GM21360 (cell line): ENCODE data around the gene TMEM271.
"Not testable (repeated sequence)": the region's sequence is repeated elsewhere in the genome, so short reads cannot be mapped to it uniquely, and the experiment has no call there.

Experiments
- ATAC-seq: cut with Tn5 transposase; IDR thresholded peaks from one replicate; pipeline ENCODE4 v1.9.1; 2021; ENCODE audit warnings: mild to moderate bottlenecking, moderate library complexity; ENCODE audit not compliant: unreplicated experiment

The TMEM271 gene

DNA sequence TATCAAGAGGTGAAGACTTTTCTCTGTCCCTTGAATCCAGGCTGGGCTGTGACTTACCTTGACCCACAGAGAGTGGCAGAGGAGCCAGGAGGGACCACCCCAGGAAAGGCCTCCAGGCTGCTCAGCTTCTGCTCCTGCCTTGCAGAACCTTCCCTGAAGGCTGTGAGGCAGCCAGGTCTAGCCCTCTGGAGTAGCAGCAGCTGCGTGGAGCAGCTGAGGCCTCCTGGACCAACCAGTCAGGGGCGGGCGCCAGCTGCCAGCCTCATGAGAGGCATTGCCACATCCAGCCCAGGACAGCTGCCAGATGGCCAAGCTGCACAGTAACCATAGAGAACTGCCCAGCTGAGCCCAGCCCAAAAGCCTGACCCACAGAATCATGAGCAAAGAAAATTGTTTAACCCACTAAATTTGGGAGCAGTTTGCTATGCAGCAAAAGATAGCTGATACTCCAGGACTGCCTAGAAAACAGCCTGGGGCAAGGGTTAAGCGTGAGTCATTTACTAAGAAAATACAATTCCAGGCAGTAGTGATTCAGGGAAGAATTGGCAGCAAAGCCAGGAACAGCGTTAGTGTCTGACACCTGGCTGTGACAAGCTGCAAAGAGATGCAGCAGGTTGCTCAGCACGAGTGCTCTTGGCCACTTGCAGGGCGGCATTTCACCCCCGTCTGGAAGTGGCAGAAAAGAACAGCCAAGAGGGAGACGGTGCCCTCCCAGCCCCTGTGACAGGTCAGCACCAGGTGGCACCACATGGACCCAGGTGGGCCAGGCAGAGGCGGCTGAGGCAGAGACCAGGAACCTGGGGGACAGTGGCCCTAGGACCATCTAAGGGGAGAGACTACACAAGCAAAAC, 34.5 kb upstream of the TMEM271 start:
- no peak for ATAC-seq

DNA sequence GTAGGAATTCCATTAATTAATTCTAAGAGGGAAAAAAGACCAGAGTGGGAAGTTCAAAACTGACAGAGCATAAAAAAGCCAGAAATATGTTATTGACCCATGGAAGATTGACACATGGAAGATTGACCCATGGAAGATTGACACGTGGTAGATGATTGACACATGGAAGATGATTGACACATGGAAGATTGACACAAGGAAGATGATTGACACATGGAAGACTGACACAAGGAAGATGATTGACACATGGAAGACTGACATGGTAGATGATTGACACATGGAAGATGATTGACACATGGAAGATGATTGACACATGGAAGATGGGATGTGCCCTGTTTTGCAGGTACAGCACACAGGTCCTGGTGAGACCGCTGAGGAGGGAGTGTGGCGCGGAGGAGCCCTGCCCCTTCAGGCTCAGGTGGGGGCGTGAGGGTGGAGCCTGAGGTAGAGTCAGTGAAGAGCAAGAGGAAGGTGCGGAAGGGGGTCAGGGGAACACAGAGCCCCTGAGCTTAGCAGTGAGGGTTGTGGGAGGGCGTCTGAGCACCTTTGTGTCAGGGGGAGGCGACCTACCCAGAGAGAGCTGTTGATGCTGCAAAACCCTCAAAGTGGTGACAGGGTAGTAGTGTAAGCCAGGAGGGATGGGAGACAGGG, 33.4 kb upstream of the TMEM271 start:
- ATAC-seq = no peak

DNA sequence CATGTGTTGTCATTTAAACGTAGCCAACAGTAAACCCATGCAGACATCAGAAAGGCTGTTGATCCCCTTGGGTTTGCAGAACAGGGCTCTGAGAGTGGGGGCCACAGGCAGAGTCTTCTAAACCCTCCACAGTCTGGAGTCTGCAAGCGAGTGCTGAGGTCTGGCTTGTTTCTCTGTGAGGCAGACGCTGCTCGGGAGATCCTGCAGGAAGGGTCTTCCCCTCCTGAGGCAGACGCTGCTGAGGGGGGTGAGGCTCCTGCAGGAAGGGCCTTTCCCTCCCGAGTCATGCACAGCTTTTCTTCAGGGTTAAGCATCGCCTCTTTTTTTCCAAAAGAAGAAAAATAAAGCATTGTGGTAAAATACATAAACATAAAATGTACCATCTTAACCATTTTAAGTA, 32.1 kb upstream of the TMEM271 start:
- no peak for ATAC-seq

DNA sequence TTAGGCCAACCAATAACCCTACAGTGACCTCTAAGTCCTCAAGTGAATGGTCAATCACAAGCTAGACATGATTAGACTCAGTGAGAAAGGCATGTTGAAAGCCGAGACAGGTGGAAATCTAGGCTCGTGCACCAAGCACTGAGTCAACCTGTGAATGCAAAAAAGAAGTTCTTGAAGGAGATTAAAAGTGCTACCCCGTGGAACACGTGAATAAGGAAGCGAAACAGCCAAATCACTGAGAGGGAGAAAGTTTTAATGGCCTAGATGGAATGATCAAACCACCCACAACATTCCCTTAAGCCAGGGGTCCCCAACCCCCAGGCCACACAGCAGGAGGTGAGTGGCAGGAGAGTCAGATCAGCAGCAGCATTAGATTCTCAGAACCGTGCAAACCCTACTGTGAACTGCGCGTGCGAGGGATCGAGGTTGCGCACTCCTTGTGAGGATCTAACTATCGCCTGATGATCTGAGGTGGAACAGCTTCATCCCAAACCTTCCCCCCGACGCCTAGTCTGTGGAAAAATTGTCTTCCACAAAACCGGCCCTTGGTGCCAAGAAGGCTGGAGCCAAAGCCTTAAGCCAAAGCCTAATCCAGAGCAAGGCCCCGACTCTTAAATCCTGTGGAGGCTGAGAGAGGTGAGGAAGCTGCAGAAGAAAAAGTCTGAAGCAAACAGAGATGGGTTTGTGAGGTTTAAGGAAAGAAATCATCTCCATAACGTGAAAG, 29.8 kb upstream of the TMEM271 start:
- ATAC-seq = no peak

DNA sequence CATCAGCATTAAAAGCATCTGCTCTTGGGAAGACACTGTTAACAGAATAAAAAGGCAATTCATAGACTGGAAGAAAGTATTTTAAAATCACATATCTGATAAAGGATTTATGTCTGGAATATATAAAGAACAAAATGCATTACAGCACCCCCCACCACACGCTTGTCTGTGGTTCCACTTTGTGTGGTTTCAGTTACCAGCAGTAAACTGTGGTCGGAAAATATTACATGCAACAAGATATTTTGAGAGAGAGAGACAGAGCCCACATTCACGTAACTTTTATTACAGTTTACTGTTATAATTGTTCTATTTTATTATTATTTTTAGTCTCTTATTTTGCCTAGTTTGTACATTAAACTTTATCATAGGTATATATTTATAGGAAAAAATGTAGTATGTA, 28.0 kb upstream of the TMEM271 start:
- ATAC-seq = no peak

DNA sequence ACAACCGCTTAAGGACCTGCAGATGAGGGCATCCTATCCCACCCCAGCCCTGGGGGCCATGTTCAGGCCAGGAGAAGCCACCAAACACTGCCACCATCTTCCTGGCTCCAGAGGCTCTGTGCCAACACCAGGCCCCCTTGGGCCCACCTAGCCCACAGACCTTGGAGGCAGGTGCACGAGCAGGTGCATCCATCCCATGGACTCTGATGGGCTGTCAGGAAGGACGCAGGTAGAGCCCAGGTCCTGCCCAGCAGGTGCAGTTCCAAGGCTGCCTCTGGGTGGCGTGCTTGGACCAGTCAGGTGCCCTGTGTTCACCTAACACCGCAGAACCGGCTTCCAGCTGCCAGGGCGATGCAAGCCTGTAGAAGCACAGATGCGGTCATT, 26.5 kb upstream of the TMEM271 start:
- no peak for ATAC-seq

DNA sequence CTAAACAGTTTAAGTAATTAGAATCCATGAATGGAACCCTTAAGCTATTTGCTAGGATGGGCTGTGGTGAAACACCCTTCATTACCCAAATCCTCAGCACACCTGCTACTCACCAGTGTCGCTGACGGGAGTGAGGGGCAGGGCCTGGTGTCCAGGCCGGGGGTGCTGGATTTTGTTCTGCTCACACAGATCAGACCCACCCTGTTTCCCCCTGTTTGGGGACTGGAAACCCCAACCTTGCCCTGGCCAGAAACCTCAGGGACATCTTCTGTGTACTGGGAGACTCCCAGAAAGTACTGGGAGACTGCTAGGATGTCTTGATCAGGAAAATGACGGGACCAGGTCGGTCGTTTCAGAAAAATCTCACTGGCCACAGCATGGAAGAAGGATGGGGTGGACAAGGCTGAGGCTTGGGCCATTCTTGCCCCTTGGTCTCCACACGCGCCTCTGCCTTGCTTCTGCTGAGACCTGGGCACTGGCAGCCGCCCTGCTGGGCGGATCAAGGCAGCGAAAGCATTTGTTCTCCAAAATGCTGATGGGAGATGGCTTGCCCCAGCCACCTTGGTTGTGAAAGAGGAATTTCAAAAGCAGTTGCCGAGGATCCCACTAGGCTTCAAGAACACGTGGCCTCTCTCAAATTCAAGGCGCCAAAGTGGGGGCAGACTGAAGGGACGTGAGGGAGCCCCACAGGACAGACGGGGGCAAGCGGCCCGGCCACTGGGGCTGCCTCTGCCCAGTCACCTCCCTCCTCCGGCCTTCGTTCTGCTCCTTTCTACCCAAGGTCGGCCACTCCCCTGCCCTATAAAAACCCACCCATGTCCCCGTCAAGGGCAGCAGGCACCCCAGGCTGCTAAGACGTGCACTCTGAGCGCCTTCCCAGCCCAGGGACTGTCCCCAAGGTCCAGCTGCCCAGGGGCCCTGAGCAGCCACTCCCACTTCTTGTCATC, 25.8 kb upstream of the TMEM271 start:
- ATAC-seq = no peak

DNA sequence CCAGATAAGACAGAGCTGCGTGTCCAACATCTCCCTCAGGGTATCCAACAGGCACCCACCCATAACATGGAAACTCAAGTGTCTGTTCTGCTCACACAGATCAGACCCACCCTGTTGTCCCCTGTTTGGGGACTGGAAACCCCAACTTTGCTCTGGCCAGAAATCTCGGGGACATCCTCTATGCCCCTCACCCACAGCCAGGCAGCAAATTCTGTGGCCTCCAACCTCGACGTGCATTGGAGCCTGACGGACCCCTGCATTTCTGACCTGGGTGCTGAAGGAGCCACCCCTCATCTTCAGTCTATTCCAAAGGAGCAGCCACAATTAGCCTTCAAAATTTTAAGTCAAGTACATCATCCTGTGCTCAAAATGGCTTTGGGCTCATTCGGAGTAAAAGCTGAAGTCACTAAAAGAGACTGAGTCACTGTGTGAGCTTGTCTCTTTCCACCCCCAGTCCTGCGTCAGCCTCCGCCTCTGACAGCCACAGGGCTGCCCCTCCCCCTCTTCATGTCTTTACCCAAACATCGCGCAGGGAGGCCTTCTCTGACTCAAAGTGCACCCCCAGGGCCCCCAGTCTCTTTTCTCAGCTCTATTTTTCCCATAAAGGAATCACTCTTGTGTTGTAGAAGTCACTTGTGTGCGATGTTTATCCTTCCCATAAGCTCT, 24.9 kb upstream of the TMEM271 start:
- no peak for ATAC-seq

DNA sequence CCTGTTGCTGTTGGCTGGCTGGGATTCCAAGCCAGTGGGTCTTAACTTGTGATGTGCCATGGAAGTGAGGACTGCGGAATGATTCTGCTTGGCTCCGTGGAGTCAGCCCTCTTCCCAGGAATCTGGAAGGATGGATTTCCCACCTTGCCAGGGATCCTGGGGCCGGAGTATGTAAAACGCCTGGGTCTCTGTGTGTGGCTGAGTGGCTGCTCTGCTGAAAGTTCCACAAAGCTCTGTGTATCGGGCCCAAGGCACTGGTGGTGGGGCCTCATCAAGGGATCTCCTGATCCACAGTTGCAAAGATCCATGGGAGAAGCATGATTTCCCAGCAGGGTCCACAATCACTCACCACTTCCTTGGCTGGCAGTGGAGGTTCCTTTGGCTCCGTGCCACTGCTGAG, 24.1 kb upstream of the TMEM271 start:
- no peak for ATAC-seq

DNA sequence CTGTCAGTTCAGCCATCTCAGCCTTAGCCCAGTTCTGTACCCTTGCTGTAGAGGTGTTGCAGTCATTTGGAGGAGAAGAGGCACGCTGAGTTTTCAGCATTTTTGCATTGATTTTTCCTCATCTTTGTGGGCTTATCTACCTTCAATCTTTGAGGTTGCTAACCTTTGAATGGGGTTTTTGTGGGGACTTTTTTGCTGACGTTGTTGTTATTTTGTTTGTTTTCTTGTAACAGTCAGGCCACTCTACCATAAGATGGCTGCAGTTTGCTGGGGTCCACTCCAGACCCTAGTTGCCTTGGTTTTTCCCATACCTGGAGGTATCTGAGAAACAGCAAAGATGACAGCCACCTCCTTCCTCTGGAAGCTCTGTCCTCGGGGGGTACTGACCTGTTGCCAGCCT, 22.8 kb upstream of the TMEM271 start:
- no peak for ATAC-seq

DNA sequence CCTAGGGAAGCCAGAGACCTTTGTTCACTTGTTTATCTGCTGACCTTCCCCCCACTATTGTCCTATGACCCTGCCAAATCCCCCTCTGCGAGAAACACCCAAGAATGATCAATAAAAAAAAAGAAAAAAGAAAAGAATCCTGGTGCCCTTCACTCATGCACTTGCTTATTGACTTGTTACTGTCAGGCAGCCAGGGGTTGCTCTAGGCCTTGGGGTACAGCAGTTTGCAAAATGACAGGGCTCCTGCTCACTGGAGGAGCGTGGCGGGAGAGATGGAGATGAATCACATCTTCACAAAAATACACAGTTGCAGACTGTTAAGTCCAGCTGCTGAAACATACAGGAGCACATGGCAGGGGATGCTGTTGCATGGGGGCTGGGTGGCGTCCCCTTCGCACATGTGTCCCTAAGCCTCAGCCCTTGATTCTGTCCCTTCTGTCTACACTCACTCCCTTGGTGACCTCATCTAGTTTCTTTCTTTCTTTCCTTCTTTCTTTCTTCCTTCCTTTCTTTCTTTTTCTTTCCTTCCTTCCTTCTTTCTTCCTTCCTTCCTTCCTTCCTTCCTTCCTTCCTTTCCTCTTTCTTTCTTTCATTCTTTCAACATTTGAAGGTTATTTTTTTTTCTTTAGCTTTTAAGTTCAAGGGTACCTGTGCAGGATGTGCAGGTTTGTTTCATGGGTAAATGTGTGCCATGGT, 16.9 kb upstream of the TMEM271 start:
- ATAC-seq = no peak

DNA sequence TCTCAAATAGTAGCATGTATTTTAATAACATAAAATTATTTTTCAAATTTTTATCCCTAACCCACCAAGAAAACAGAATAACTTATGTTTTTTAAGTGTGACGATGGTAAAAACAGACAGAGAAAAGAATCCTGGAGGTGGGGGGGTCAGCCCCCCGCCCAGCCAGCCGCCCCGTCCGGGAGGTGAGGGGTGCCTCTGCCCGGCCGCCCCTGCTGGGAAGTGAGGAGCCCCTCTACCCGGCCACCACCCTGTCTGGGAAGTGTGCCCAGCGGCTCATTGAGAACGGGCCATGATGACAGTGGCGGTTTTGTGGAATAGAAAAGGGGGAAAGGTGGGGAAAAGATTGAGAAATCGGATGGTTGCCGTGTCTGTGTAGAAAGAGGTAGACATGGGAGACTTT, 16.1 kb upstream of the TMEM271 start:
- not testable (repeated sequence) for ATAC-seq

DNA sequence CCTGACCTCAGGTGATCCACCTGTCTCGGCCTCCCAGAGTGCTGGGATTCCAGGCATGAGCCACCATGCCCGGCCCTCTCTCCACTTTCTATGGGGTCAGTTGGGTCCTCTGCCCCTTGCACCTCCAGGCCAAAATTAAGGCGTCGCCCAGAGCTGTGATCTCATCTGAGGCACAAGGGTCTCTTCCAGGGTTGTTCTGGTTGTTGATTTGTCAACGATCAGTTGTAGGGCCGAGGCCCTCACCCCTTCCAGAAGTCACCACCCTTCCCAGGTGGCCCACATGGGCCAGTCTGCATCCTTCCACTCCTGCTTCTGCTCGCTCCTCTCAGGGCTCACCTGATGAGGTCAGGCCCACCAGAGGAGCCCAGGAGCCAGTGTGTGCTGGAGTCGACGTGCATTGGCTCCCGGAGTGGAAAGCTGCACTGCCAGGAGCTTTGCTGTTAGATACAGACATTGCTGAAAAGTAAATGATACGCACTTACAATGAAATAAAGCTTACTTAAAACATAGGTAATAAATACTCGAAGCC, 14.3 kb upstream of the TMEM271 start:
- no peak for ATAC-seq

DNA sequence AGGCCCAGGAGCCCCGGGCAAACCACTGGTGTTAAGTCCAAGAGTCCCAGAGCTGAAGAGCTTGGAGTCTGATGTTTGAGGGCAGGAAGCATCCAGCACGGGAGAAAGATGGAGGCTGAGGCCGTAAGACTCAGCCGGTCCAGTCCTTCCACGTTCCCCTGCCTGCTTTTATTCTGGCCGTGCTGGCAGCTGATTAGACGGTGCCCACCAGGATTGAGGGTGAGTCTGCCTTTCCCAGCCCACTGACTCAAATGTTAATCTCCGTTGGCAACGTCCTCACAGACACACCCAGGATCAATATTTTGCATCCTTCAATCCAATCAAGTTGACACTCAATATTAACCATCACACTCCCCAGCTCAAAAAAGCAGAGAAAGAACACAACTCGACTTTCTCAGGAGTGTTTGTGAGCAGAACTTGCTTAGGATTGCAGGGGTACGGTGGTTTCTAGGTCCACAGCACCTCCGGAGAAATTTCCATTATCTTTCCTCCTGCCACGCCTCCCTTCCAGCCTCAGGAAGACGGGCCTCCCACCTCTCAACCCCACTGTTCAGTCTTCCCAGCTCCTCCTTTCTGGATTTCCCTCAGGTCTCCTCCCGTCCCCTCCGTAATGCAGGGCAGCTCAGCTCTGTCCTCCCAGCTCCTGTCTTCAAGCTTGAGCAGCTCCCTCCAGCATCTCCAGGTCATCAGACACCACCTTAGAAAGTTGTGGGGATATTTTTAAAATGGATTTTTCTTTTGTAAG, 13.3 kb upstream of the TMEM271 start:
- no peak for ATAC-seq

DNA sequence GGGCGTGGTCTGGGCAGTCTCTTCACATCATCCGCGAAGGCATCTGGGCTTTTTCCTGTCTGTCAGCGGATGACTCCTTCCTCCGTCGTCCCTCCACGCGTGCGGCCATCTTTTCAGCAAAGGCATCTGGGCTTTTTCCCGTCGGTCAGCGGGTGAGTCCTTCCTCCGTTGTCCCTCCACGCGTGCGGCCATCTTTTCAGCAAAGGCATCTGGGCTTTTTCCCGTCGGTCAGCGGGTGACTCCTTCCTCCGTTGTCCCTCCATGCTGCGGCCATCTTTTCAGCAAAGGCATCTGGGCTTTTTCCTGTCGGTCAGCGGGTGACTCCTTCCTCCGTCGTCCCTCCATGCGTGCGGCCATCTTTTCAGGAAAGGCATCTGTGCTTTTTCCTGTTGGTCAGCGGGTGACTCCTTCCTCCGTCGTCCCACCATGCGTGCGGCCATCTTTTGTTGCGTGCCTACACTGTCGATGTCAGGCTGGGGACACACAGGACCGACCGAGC, 12.3 kb upstream of the TMEM271 start:
- no peak for ATAC-seq

DNA sequence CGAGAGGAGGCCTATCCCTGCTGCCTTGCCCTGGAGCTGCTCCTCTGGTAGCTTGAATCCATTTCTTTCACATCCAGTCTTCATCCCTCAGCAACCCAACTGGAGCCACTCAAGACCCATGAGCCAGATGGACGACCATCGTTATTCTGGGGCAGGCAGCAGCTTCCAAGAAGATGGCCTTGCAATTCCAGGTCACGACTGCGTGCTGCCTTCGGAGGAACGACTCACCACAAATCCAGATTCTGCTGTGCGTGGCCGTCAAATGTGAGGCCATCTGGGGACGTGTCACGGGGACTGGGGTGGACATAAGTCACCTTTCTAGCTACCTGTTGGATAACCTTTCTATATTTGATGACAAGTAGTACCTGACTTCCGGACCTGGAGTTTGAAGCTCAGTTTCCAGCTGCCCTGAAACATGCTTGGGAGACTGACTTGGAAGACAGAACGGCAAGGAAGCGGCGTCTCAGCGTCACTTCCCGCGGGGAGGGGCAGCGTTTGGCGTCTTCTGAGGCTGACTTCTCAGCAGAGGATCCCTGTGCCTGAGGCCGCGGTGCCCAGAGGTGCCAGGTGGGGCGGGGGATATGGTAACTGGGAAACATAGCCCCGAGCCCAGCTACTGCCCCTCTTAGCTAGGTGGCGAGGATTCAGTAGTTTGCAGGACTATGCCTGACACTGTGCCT, 11.7 kb upstream of the TMEM271 start:
- no peak for ATAC-seq

DNA sequence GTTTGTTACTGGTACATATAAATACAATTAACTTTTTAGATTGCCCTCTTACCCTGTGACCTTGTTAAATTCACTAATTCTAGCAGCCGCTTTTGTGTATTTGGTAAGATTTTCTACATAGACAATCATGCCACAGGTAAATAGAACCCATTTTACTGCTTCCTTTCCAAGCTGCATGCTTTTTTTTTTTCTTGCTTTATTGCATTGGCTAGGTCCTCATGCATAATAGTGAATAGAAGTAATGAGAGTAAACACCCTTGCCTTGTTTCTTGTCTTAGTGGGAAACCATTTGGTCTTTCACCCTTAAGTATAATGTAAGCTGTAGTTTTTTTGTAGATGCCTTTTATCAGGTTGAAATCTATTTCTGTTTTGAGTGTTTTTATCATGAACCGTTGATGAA, 7.7 kb upstream of the TMEM271 start:
- no peak for ATAC-seq

DNA sequence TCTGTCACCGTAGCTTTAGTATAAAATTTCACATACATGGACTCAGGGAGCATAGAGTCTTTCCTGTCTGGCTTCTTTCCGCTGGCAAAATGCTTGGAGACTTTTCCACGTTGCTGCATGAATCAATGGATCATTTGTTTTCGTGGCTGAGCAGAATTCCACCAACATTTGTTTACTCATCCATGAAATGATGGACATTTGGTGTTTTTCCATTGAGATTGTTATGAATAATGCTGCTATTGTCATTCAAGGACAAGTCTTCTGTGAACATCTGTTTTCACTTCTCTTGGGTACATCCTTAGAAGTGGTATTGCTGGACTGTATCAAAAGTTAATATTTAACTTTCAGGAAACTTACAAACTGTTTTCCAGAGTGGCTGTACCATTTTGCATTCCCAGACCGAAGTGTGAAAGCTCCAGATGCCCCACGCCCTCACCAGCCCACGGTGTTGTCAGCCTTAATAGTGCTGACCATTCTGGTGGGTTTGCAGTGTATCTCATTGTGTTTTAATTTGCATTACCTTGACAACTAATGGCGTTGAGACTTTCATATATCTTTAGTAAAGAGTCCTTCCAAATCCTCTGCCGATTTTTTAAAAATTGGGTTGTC, 5.8 kb upstream of the TMEM271 start:
- no peak for ATAC-seq
